ENCODE data around the gene TMEM72.
A peak's percentile ranks its signal among the peaks of the same experiment; 100 is the strongest.

TMEM72 gene

DNA sequence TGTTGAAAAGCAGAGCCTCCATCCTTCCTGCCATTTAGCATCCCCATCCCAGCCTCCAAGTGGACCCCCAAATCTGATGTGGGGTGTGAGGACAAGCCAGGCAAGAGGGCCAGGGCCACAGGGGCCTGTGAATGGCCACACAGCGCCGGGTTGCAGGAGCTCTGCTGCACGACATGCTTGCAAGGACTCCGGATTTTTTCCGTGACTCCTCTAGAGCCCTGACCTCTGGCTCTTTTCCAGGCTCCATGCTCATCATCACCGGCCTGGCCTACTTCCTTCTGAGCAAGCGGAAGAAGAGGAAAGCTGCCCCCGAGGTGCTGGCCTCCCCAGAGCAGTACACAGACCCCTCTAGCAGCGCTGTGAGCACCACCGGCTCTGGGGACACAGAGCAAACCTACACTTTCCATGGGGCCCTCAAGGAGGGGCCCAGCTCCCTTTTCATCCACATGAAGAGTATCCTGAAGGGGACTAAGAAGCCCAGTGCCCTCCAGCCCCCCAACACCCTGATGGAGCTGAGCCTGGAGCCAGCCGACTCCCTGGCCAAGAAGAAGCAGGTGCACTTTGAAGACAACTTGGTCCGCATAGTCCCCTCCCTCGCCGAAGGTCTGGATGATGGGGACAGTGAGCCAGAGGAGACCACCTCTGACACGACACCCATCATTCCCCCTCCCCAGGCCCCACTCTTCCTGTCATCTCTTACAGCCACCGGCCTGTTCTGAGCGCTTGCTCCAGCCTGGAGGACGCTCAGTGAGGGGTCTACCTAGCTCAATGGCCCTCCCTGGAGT lies 23.5 kb downstream of the TMEM72 start:
- no peak for DNase-seq (ENCODE audit: low read depth)

DNA sequence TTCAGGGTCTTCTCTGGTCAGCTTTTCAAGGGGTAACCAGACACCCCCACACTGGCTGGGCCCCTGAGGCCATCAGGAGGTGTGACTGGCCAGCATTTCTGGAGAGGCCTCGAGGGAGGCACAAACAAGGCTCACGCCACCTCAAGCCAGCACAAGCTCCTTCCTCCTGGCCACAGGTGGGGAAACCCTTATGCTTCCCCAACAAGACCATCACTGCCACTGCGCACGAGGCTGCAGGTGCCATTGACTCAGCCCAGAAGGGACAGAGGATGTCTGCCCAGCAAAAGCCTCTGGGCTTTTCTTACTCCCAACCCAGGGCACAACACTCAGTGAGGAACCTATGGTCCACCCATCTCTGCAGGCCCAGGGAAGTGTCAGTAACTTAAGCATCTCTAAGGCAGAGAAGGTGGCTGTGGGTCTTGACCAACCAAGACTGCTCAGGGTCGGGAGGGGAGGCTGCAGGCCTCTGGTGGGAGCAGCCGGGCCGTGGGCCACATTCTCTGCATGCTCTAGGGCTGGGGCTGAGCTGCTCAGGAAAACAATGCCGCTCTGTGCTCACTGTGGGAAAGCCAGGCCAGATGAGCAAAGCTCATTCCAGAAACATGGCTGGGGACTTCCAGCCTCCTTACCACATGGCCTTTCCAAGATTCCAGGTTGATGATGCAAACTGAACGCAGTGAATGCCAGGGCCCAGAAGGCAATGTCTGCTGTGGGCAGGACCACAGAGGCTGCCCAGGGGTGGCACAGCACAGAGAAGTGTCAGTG lies 24.2 kb downstream of the TMEM72 start:
- DNase-seq (ENCODE audit: low read depth), result peak; percentile 81

DNA sequence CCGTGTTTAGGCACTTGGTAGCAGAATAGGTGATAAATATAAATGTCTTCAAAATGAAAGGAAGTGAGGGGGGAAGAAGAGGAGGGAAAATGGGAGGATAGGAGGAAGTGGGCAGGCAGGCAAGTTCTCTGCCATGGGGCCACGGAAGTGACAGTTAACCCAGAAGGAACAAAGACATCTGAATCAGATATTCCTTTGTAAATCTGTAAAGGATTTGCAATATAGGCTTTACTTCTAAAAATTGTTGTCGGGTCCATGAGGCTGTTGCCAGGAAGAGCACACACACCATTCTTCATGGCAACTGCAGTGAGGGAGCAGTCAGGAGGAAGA lies 24.8 kb downstream of the TMEM72 start:
- no peak for DNase-seq (ENCODE audit: low read depth)

DNA sequence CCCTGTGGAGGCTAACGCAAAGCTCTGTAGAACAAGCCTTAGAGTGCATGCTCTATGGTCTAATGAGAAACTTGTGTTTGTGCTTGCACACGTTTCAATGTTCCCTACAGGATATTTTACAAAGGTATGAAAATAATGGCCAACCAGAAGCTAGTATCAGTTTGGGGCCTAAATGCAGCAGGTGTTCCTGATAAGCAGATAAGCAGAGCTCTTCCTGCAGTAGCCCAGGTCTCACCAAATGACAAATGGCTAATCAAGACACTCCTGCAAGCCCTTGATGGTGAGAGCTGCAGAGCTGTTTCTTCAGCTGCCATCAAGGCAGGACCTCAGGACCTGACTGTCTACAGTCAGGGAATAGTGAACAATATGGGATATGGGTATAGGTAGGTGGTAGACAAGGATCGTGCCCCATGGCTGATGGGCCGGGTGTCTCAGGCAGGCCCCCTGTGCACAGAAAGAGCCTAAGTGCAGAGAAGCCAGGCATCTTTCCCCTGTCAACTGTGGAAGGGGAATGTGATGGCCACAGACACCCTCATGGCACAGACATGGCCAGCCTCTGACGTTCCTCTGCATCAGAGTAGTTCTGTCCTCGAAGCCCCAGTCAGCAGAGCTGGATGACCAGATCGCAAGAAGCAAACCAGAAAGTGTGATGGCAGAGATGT lies 25.3 kb downstream of the TMEM72 start:
- DNase-seq (ENCODE audit: low read depth), result no peak

DNA sequence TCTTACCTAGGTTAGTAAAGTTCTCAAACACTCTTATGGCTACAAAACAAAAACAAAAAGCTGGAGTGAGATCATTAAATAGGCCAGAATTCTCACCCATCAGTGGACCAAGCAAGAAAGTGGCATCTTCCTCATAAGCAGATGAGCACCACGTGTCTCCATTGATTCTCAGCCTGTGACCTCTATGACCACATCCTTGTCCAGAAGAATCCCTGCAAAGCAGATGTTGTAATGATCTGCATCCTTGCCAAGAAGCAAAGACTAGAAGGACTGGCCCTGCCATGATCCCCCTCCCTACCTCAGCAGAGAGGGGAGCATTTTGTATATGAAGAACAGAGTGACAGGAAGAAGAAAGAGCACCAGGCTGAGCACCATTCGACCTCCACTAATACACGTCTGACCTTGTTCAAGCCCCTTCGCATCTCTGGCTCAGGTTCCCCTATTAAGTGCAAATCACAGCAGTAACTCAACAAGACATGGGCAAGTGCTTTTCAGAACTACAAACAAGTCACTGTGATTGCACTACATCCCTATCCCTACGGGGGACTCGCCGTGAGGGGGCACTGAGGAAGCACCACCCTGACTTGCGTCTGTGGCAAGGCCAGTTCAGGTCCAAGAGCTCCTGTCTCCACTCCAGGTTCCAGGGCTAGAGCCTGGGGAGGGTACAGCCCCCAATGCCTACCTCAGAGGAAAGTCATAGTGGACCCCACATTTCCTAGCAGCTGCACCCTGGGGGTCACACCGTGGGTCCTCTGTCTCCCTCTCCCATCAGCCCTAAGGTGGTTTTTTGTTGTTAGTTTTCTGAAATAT lies 26.3 kb downstream of the TMEM72 start:
- no peak for DNase-seq (ENCODE audit: low read depth)

DNA sequence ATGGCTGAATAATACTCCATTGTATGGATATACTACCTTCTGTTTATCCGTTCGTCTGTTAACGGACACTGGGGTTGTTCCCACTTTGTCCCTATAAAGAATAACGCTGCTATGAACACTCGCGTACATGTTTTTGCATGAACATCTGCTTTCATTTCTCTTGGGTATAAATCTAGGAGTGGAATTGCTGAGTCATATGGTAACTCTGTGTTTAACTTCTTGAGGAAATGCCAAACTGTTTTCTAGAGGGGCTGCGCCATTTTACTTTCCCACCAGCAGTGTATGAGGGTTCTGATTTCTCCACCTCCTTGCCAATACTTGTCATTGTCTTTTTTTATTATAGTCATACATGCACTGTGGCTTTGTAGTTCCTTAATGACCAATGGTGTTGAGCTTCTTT lies 27.8 kb downstream of the TMEM72 start:
- no peak for DNase-seq (ENCODE audit: low read depth)

DNA sequence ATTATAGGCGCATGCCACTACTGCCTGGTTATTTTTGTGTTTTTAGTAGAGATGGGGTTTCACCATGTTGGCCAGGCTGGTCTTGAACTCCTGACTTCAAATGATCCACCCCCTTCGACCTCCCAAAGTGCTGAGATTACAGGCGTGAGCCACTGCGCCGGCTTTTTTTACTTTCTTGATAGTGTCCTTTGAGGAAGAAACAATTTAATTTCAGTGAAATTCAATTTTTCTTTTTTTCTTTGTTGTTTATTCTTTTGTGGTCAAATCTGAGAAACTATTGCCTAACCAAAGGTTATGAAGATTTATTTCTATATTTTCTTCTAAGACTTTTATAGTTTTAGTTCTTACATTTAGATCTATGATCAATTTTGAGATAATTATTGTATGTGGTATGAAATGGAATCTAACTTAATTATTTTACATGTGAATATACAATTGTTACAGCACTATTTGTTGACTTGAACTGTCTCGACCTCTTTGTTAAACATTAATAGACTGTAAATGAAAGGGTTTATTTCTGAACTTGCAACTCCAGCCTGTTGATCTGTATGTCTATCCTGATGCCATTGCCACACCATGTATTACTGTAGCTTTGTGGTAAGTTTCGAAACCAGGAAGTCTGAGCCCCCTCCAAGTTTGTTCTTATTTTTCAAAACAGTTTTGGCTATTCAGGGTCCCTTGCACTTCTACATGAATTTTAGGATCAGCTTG lies 28.7 kb downstream of the TMEM72 start:
- no peak for DNase-seq (ENCODE audit: low read depth)

DNA sequence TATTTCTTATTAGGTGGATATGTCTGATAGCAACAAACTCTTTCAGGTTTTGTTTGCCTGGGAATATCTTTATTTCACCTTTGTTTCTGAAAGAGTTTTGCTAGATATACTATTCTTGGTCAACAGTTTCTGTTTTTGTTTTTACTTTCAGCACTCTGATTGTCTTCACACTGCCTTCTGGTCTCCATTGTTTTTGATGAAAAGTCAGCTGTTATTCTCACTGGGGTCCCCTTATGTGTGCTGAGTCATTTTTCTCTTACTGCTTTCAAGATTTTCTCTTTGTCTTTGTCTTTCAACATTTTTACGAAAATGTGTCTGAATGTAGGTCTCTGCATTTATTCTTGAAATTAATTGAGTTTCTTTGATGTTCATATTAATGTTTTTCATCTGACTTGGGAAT lies 33.2 kb downstream of the TMEM72 start:
- DNase-seq (ENCODE audit: low read depth), result no peak

DNA sequence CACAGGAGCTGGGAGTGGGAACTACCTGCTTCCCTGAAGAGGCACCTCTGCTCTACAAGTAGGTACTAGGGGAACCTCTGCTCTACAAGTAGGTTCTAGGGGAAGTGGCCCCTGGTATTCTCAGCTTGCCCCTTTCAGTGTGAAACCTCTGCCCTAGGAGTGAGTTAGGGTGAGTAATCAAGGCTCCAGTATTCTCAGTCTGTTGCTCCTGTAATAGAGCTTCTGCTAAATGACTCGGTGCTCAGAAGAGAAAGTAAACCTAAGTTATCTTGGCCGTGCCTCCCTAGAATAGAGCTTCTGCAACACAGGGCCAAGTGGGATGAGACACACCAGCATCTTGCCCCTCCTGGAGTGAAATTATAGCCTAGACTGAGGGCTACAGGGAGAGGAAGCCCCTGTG lies 35.1 kb downstream of the TMEM72 start:
- peak; percentile 58 for DNase-seq (ENCODE audit: low read depth)

DNA sequence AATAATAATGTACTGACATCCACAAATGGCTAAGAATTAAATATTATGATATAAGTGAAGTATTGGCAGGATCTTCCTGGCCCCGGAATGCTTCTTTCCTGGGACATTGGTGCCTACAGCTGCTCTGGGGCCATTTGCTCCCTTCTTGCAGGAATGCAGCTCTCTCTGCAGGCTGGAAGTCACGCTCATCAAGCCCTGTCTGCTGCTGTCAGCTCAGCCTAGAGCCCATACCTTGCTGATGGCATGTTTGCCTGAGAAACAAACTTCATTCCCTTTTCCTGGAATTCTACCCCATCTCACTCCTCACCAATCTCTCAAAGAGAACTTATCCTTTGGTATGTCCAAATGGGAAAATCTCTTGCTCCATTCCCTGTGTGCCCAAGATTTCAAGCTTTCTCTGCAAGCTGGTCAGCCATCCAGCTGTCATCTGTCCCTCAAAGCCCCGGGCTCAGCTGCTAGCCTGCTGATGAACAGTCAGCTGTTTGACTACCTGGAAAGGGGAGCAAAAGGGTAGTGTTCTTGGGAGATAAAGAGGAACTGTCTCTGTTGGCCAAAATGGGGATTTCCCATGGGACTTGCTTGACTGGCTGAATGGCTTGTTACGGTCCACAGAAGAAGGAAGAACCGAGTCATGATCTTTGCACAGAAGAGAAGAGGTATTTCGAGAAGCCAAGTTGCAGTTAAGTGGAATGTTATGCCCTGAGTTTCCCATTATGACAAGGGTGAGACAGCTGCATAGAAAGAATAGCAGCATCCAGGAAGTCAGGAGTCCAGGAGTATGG lies 36.4 kb downstream of the TMEM72 start:
- no peak for DNase-seq (ENCODE audit: low read depth)

DNA sequence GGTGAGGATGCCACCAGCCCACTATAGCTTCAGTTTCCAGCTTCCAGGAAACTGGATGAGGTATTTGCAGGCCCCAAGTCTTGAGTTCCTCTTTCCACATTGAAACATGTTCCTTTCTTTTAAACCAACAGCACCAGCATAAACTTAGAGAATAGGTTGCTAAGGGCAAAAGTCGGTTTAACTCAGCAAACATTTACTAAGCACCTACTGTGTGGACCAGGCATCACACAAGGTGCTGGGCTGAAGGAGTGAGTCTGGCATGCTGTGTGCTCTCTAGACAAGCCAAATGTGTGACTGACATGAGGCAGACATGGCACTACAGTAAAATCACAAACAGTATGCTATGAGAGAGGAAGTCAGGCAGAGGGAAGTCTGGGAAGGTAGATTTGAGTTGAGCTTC lies 37.5 kb downstream of the TMEM72 start:
- no peak for DNase-seq (ENCODE audit: low read depth)

DNA sequence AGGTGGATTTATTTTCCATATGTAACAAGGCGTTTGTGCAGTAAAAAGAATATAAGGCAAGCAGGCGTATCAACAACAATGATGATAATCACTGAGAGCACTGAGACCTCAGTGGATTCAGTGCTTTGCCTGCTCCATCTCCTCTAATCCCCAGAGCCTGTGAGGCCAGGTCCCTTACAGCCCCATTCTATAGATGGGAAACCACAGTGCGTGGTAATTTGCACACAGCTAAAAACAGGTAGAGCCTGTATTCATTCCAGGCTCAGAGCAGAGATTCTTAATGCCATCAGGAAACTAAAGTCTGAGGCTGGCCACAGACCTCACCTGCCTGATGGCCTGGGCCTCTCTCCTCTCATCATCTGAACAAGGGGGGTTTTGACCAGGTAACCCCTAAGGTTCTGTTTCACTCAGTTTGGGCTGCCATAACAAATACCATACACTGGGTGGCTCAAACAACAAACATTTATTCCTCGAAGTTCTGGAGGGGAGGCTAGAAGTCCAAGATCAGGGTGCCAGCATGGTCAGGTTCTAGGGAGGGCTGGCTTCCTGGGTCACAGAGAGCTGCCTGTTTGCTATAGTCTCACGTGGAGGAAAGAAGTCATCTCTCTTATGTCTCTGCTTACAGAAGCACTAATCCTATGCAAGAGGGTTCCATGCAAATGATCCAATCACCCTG lies 38.1 kb downstream of the TMEM72 start:
- DNase-seq (ENCODE audit: low read depth), result no peak

DNA sequence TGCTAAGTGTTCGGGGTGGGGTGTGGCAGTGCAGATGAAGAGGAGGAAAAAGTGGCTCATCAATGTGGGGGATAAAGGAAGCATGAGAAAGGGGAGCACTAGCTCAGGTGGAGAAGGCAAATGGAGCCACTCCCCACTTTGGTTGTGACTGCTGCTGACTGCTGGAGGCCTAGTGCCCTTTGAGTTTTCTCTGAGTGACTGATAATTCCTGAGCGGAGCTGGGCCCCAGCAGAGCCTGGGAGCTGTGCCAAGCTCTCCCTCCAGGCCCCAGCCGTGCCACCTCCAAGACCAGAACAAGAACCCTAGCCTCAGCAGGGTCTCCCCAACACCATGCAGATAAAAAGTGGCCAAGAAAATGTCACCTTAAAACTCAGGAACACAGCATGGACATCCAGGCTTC lies 38.8 kb downstream of the TMEM72 start:
- DNase-seq (ENCODE audit: low read depth), result no peak

DNA sequence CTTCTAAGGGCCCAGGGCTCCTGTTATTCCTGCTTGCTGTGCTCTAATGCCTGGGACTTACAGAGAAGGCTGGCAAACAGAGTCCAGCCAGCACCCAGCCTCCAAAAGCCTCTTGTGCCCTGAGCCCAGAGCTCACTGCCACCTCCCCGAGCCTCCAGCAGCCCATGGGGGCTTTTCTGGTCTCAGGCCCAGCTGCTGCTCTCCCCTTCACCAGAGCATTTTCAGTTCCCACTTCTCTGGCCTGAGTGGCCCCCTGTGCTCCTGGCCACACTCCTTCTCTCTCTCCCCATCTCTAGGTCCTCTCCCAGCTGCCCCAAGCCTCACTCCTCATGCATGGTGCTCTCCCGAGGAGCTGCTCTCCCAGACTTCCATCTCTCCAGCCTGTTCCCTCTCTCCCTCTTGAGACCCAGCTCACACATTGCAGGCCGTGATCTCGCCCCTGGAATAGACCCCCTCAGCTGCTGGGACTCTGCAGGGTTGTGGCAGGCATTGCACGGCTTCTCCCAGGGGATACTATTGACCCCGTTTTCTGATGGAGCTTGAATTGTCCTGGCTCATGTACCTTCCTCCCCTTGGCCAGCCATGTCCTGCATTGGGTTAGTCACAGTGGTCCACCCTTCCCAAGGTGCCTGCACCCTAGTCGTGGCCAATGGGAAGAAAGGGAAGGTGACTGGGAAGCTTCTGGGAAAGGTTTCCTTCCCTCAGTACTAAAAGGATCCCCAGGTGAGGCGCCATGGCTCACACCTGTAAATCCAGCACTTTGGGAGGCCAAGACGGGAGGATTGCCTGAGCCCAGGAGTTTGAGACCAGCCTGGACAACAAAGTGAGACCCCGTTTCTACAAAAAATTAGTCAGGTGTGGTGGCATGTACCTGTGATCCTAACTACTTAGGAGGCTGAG lies 39.4 kb downstream of the TMEM72 start:
- no peak for DNase-seq (ENCODE audit: low read depth)

DNA sequence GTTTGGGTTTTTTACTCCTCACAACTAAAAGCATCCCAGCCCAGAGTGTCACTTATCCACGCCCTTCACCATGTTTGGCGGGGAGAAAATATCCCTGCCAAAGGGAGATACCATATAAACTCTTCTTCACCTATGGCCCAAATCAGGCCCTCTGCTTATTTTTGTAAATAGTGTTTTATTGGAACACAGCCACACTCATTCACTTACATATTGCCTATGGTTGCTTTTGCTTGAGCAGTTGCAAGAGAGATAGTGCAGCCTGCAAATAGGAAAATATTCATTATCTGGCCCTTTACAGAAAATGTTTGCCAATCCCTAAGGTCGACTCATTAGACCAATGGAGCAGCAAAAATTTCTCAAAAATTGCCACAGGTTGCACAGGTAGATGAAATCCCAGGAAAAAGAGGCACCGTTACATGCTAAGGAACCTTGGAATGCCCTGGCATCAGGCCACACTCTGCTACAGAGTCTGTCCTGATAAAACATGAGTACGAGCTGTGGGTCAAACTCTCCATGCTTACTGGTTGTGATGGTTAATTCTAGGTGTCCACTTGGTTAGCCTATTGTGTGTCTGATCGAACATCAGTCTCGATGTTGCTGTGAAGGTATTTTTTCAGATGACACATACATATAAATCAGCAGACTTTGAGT lies 40.6 kb downstream of the TMEM72 start:
- no peak for DNase-seq (ENCODE audit: low read depth)

DNA sequence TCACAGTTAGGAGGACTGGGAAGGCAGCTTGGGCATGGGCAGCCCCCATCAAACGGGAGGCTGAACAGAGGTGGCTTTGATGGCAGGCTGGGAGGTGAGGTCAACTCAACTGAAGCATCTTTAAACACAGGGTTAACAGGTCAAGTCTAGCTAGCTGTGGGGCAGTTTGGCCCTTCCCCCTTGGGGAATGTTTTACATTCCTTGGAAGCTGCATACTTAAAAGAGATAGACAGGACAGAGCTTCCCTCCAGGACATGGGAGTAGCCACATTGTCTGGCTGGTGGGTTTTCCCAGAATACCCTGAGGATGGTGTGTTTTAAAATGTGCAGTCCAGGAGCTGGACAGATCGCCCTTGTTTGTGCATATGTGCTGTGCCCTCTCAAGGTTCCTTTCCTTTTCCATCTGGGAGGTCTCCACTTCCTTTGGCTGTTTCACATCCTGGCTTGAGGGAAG lies 41.7 kb downstream of the TMEM72 start:
- DNase-seq (ENCODE audit: low read depth), result no peak

DNA sequence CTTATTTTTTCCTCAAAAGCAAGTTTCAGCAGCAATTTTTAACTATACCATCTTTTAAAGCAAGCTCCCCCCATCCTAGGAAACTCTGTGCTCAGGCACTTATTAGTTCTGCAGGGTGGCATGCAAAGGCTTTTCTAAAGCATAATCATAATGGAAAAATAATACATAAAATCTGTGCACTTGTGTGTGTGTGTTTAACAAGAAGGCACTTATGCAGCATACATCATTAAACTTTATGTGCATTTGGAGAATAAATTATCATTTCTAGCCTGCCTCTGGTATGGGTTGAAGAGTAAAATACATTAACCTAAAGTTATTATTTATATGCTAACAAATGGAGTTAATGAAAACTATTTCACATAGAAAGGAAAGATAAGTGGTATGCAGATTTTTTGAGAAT lies 42.9 kb downstream of the TMEM72 start:
- DNase-seq (ENCODE audit: low read depth), result no peak

DNA sequence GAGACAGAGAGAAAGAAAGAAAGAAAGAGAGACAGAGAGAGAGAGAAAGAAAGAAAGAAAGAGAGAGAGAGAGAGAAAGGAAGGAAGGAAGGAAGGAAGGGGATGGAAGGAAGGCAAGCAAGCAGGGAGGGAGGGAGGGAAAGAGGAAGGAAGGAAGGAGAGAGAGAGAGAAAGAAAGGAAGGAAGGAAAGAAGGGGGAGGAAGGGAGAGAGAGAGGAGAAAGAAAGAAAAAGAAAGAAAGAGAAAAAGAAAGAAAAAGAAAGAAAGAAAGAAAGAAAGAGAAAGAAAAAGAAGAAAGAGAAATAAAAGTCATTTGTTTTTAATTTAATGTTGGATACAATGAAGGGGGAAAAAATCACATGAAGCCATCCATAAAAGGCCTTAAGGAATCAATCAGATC lies 43.8 kb downstream of the TMEM72 start:
- no peak for DNase-seq (ENCODE audit: low read depth)
